ENCODE measurements around the gene PAK5. TPM values are rescaled to one million over a fixed set of nuclear protein-coding genes. Genes with fewer than 3 reads are reported as not detected.

The PAK5 gene
- polyA plus RNA-seq, 1 of the 3 experiments (the other 2 are of a cell fraction) = 0.03 TPM

DNA sequence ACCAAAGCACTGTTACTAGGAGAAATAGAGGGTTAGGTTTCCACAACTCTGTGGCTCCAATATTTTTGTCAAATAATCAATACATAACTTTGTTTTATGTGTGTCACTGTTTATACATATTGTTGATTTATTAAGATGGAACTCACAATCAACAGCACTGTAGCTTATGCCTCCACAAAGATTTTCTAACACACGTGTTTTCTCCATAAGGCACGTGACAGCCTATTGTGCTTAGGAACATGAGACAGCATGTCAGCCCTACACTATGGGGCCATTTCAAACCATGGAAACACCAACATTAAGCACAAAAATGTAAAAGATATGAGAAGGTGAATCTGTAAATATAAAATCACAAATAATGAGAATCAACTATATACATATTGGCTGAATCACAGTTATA, 127.0 kb downstream of the PAK5 start:
- Histone ChIP-seq H3K36me3 (replicated peaks in 1 of 2; ENCODE audit: control insufficient read depth in 1 of 2, insufficient read depth in 2 of 2, low read length in 1 of 2) (no peaks in the 10 kb centered on the region), H3K9me2 (no peaks in the 10 kb centered on the region), H3K27me3 (ENCODE audit: insufficient read depth) (no peaks in the 10 kb centered on the region), H3K4me2 (no peak overlapping the region), H2AFZ (ENCODE audit: low read depth) (no peak overlapping the region), H3K27ac (ENCODE audit: low read depth in 2 of 2, low read length in 1 of 2) (no peak overlapping the region), H3K79me2 (ENCODE audit: insufficient read depth) (no peaks in the 10 kb centered on the region), H3F3A (replicated peaks; ENCODE audit: insufficient read depth) (no peaks in the 10 kb centered on the region), H3K4me3 (ENCODE audit: low read depth in 2 of 2, low read length in 1 of 2) (no peak overlapping the region), H3K9me3 (no peaks in the 10 kb centered on the region), H4K20me1 (ENCODE audit: insufficient read depth) (no peaks in the 10 kb centered on the region), H3K4me1 (ENCODE audit: control insufficient read depth in 1 of 2, insufficient read depth in 2 of 2, low read depth in 1 of 2, low read length in 1 of 2) (no peaks in the 10 kb centered on the region), H3K9ac (no peak overlapping the region)
- 24% methylated on average over 2 of the region's 2 CpGs for WGBS (ENCODE audit: low lambda C conversion rate)
- POLR2A ChIA-PET = no interaction called here
- TF ChIP-seq SIN3A (IDR thresholded peaks at IDR 0.05; ENCODE audit: borderline replicate concordance, low read depth, low read length) = no peak
- TF ChIP-seq, protein P1, sequence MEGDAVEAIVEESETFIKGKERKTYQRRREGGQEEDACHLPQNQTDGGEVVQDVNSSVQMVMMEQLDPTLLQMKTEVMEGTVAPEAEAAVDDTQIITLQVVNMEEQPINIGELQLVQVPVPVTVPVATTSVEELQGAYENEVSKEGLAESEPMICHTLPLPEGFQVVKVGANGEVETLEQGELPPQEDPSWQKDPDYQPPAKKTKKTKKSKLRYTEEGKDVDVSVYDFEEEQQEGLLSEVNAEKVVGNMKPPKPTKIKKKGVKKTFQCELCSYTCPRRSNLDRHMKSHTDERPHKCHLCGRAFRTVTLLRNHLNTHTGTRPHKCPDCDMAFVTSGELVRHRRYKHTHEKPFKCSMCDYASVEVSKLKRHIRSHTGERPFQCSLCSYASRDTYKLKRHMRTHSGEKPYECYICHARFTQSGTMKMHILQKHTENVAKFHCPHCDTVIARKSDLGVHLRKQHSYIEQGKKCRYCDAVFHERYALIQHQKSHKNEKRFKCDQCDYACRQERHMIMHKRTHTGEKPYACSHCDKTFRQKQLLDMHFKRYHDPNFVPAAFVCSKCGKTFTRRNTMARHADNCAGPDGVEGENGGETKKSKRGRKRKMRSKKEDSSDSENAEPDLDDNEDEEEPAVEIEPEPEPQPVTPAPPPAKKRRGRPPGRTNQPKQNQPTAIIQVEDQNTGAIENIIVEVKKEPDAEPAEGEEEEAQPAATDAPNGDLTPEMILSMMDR (IDR thresholded peaks at IDR 0.05) = no peak
- no peak for TF ChIP-seq EP300 (IDR thresholded peaks at IDR 0.05; ENCODE audit: borderline replicate concordance in 1 of 2, low read depth in 1 of 2, low read length in 1 of 2)
- TF ChIP-seq TEAD4 (IDR thresholded peaks at IDR 0.05; ENCODE audit: borderline replicate concordance, insufficient read depth) = no peak
- TF ChIP-seq, protein P2, sequence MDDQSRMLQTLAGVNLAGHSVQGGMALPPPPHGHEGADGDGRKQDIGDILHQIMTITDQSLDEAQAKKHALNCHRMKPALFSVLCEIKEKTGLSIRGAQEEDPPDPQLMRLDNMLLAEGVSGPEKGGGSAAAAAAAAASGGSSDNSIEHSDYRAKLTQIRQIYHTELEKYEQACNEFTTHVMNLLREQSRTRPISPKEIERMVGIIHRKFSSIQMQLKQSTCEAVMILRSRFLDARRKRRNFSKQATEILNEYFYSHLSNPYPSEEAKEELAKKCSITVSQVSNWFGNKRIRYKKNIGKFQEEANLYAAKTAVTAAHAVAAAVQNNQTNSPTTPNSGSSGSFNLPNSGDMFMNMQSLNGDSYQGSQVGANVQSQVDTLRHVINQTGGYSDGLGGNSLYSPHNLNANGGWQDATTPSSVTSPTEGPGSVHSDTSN (IDR thresholded peaks at IDR 0.05) = no peak
- TF ChIP-seq POLR2AphosphoS5 (IDR thresholded peaks at IDR 0.05; ENCODE audit: low read depth, low read length) = no peak
- TF ChIP-seq MXI1 (IDR thresholded peaks at IDR 0.05; ENCODE audit: low read depth, low read length) = no peak
- TF ChIP-seq JUND (IDR thresholded peaks at IDR 0.05) = no peak
- no peak for TF ChIP-seq SMC3 (IDR thresholded peaks at IDR 0.05; ENCODE audit: low read depth, low read length)
- no peak for TF ChIP-seq FOXM1 (IDR thresholded peaks at IDR 0.05; ENCODE audit: low read depth)
- TF ChIP-seq GABPA (IDR thresholded peaks at IDR 0.05; ENCODE audit: low read depth) = no peak
- TF ChIP-seq RAD21 (IDR thresholded peaks at IDR 0.05; ENCODE audit: low read length) = no peak
- no peak for TF ChIP-seq TCF12 (IDR thresholded peaks at IDR 0.05)
- no peak for TF ChIP-seq CHD2 (IDR thresholded peaks at IDR 0.05; ENCODE audit: low read length, partially characterized antibody)
- no peak for TF ChIP-seq RXRA (IDR thresholded peaks at IDR 0.05; ENCODE audit: borderline replicate concordance, low read depth)
- CTCF ChIA-PET = no interaction called here
- DNase-seq = no peak

DNA sequence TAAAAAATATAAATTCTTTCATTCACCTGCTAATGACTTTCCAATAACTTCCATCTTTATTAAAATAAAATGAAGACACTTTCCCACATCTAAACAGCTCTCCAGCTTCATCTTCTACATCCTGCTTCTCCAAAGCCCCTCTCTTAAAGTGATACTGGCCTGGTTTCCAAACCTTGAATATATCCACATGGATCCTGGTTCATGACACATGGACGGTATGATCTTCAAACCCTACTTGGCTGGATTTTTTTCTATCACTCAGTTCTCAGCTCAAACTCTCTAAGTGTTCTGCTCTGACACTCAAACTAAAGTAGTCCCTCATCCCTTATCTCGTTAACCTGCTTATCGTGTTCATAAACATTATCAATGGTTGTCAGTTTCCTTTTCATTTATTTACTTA, 128.2 kb downstream of the PAK5 start:
- no peak overlapping the region for H2AFZ ChIP-seq (ENCODE audit: low read depth)
- H3K9ac ChIP-seq = no peak overlapping the region
- 17% methylated on average over 3 of the region's 3 CpGs for WGBS (ENCODE audit: low lambda C conversion rate)
- H3K4me3 ChIP-seq (ENCODE audit: low read depth in 2 of 2, low read length in 1 of 2) = no peak overlapping the region
- H3K4me1 ChIP-seq (ENCODE audit: control insufficient read depth in 1 of 2, insufficient read depth in 2 of 2, low read depth in 1 of 2, low read length in 1 of 2) = no peaks in the 10 kb centered on the region
- H3K9me3 ChIP-seq = no peaks in the 10 kb centered on the region
- no peaks in the 10 kb centered on the region for H3K79me2 ChIP-seq (ENCODE audit: insufficient read depth)
- H3K27ac ChIP-seq (ENCODE audit: low read depth in 2 of 2, low read length in 1 of 2) = no peak overlapping the region
- H3K36me3 ChIP-seq (replicated peaks in 1 of 2; ENCODE audit: control insufficient read depth in 1 of 2, insufficient read depth in 2 of 2, low read length in 1 of 2) = no peaks in the 10 kb centered on the region
- H4K20me1 ChIP-seq (ENCODE audit: insufficient read depth) = no peaks in the 10 kb centered on the region
- CTCF ChIA-PET = no interaction called here
- H3F3A ChIP-seq (replicated peaks; ENCODE audit: insufficient read depth) = no peaks in the 10 kb centered on the region
- no peak overlapping the region for H3K4me2 ChIP-seq
- TF ChIP-seq GATA2 (CRISPR knock-in tag; IDR thresholded peaks at IDR 0.05) (no peak), TCF12 (IDR thresholded peaks at IDR 0.05) (no peak), RXRA (IDR thresholded peaks at IDR 0.05; ENCODE audit: borderline replicate concordance, low read depth) (no peak), FOXJ3 (CRISPR knock-in tag; IDR thresholded peaks at IDR 0.05) (no peak), NFIC (IDR thresholded peaks at IDR 0.05; ENCODE audit: borderline replicate concordance) (no peak), FOXM1 (IDR thresholded peaks at IDR 0.05; ENCODE audit: low read depth) (no peak), NRF1 (IDR thresholded peaks at IDR 0.05; ENCODE audit: low read depth, low read length) (no peak), RFX5 (IDR thresholded peaks at IDR 0.05; ENCODE audit: low read length) (no peak)
- TF ChIP-seq, protein P3, sequence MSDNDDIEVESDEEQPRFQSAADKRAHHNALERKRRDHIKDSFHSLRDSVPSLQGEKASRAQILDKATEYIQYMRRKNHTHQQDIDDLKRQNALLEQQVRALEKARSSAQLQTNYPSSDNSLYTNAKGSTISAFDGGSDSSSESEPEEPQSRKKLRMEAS (IDR thresholded peaks at IDR 0.05; ENCODE audit: low read depth) = no peak
- H3K9me2 ChIP-seq = no peaks in the 10 kb centered on the region
- H3K27me3 ChIP-seq (ENCODE audit: insufficient read depth) = no peaks in the 10 kb centered on the region
- no peak for DNase-seq
- POLR2A ChIA-PET = no interaction called here

All from SK-N-SH (cell line).